ENCODE measurements around the gene SPINK6. TPM values are rescaled to one million over a fixed set of nuclear protein-coding genes. Genes with fewer than 3 reads are reported as not detected.

The SPINK6 gene, protein sequence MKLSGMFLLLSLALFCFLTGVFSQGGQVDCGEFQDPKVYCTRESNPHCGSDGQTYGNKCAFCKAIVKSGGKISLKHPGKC
- total RNA-seq = not detected

DNA sequence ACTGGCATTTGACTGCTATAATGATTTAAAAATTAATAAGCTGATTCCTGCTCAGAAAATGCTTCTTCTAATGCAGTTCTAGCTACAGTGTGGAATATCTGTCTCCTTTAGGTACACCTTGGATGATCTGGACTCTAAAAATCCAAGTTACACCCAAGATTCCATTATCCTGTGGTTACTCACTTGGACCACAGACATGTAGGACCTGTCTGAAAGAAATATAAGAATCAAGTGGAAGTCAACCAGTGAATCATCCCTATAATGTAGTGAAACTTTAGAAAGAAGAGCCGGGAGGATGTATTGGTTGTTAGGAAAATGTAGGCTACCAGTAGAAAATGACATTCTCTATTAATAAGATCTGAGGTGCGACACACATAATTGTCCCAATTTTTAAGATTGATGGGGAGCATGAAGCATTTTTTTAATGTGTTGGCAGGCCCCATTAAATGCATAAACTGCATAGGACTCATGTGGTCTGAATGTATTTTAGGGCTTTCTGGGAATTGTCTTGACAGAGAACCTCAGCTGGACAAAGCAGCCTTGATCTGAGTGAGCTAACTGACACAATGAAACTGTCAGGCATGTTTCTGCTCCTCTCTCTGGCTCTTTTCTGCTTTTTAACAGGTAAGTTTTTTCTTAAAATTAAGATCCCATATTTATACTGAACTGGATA, at the start of gene SPINK6:
SPINK6 (plus strand) TSS at position 512 of the 673 bp plus-strand sequence; CDS start at position 567, 55 bp downstream.

DNA sequence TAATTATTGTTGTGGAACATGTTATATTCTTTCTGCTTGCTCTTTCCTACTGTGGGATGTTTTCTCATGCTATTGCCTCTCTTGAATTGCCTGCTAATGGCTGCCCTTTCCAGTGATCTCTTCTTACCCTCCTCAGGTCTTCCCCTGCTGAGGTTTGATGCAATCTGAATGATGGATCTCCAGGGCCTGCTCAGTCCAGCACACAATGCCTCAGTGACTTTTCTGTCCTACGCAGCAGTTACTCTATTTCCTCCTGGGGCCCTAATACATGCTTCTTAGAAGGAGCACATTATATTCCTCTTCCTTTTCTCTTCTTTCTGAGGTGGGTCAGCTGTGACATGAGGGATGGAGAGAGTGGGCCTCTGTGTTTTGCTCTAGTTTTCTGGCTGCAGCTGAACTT, 34.6 kb upstream of the SPINK6 start, which contains the start of gene SPINK14:
SPINK14 (plus strand) TSS at position 301 of the 400 bp plus-strand sequence. CDS start 1,187 bp downstream, outside the sequence.

DNA sequence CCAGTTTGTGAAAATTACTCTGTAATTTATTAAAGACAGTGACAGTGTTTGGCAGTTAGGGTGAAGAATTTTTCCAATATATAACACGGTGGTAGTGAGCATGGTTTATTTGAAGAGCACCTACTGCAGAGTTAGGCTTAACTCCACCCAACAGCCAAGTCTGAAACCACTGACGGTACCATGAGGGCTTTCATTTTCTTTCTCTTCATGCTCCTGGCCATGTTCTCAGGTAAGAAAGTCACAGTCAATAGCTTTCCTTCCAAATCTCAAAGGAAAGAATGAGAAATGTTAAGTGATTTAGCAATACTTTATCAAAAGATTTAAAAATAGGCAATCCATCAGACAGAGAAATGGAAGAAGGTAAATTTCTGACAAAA, 35.6 kb downstream of the SPINK6 start, which contains the start of gene MARCOL:
MARCOL (plus strand) TSS at position 108 of the 377 bp plus-strand sequence; CDS start at position 181, 73 bp downstream.

Other genes with a start within 250 kb of the SPINK6 start
- gene SPINK5, start 139.1 kb upstream of the SPINK6 start, total RNA-seq = 1.5 TPM
- gene SPINK14, start 34.5 kb upstream of the SPINK6 start, total RNA-seq = not detected
- gene MARCOL, start 35.5 kb downstream of the SPINK6 start, total RNA-seq = not detected
- not detected for gene SPINK13, start 65.8 kb downstream of the SPINK6 start, total RNA-seq
- not detected for gene SPINK7, start 109.4 kb downstream of the SPINK6 start, total RNA-seq
- not detected for gene SPINK9, start 132.5 kb downstream of the SPINK6 start, total RNA-seq
- 78.3 TPM for gene FBXO38, start 180.9 kb downstream of the SPINK6 start, total RNA-seq

Measured in camera-type eye (tissue), 1 donor.